ENCODE data around the gene TMOD2.

GRCh38 chr15:51846066-51846462 is 94.7 kb downstream of the TMOD2 start:
- TF ChIP-seq, protein P1, sequence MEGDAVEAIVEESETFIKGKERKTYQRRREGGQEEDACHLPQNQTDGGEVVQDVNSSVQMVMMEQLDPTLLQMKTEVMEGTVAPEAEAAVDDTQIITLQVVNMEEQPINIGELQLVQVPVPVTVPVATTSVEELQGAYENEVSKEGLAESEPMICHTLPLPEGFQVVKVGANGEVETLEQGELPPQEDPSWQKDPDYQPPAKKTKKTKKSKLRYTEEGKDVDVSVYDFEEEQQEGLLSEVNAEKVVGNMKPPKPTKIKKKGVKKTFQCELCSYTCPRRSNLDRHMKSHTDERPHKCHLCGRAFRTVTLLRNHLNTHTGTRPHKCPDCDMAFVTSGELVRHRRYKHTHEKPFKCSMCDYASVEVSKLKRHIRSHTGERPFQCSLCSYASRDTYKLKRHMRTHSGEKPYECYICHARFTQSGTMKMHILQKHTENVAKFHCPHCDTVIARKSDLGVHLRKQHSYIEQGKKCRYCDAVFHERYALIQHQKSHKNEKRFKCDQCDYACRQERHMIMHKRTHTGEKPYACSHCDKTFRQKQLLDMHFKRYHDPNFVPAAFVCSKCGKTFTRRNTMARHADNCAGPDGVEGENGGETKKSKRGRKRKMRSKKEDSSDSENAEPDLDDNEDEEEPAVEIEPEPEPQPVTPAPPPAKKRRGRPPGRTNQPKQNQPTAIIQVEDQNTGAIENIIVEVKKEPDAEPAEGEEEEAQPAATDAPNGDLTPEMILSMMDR (IDR thresholded peaks at IDR 0.05 in 4 of 5, conservative IDR thresholded peaks at IDR 0.05 in 1 of 5), result no peak
- TF ChIP-seq POLR2A (IDR thresholded peaks at IDR 0.05), result no peak
